SK-MEL-5 (cell line): ENCODE results near the gene OR2D2. TPM values are rescaled to one million over a fixed set of nuclear protein-coding genes. Genes with fewer than 3 reads are reported as not detected.

ENCODE experiments used
- total RNA-seq: library from RNA; depleted of rRNA; stranded (reverse); fragments of >200 nt; shearing (Covaris generic); gene quantifications from 2 replicates; pipeline ENCODE4 v1.2.3, GENCODE V29; 2014; rRNA removed

Gene OR2D2
- total RNA-seq, 1 experiment from 2014 or later: not detected

Other genes with a start within 250 kb of the OR2D2 start
- gene DCHS1, start 236.7 kb downstream of the OR2D2 start, total RNA-seq: 0.11 and 0.19 TPM in 2 replicates
- 58.3 and 62.6 TPM in 2 replicates for gene MRPL17, start 209.2 kb downstream of the OR2D2 start, total RNA-seq
- gene OR2AG2, start 120.5 kb downstream of the OR2D2 start, total RNA-seq: 0.08 and 0.61 TPM in 2 replicates
- not detected in 2 replicates for gene OR2AG1, start 109.5 kb downstream of the OR2D2 start, total RNA-seq
- gene OR6A2, start 92.8 kb downstream of the OR2D2 start, total RNA-seq: 0.05 and 0.11 TPM in 2 replicates
- not detected in 2 replicates for gene OR10A5, start 46.8 kb downstream of the OR2D2 start, total RNA-seq
- not detected in 2 replicates for gene OR10A2, start 29.4 kb downstream of the OR2D2 start, total RNA-seq
- not detected in 2 replicates for gene OR10A4, start 15.9 kb downstream of the OR2D2 start, total RNA-seq
- gene OR2D3, start 28.5 kb upstream of the OR2D2 start, total RNA-seq: not detected in 2 replicates
- 5.5 and 6.1 TPM in 2 replicates for gene ZNF215, start 33.9 kb upstream of the OR2D2 start, total RNA-seq
- 1.2 and 2.9 TPM in 2 replicates for gene ZNF214, start 127.8 kb upstream of the OR2D2 start, total RNA-seq
- 0.08 TPM in 2 replicates for gene NLRP14, start 128.0 kb upstream of the OR2D2 start, total RNA-seq
- gene RBMXL2, start 196.5 kb upstream of the OR2D2 start, total RNA-seq: not detected in 2 replicates